ENCODE data around the gene EDARADD. TPM values are rescaled to one million over a fixed set of nuclear protein-coding genes. Genes with fewer than 3 reads are reported as not detected.

EDARADD gene
- total RNA-seq, 1 donor from 2014 or later, result 4.2 TPM

DNA sequence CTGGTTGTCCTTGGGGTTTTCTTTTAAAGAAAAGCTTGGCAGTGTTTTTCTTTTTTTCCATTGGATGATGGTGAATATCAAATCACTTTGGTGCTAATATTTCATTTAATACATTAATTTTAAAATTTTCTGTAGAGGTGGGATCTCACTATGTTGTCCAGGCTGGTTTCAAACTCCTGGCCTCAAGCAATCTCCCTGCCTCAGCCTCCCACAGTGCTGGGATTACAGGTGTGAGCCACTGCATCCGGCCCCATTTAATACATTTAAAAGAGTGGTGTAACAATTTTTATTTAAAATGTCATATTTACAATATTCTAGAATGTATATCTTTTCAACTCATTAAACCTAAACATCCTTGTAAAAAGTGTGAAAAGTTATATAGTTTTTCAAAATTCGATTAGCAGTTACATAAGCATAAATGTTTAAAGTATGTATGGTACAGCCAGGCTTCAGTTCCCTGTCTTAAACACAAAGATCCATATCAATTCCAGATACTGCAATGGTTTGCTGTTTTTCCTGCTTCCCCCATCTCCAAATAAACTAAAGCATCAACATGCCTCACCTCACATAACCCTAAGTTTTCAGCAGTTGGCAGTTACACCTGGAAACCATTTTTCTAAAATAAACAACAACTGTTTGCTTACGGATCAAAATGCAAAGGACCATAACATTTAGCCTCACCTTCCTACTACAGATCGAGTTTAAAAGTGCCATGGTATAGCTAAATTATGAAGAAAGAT lies 120.8 kb downstream of the EDARADD start:
- TF ChIP-seq, protein P1, sequence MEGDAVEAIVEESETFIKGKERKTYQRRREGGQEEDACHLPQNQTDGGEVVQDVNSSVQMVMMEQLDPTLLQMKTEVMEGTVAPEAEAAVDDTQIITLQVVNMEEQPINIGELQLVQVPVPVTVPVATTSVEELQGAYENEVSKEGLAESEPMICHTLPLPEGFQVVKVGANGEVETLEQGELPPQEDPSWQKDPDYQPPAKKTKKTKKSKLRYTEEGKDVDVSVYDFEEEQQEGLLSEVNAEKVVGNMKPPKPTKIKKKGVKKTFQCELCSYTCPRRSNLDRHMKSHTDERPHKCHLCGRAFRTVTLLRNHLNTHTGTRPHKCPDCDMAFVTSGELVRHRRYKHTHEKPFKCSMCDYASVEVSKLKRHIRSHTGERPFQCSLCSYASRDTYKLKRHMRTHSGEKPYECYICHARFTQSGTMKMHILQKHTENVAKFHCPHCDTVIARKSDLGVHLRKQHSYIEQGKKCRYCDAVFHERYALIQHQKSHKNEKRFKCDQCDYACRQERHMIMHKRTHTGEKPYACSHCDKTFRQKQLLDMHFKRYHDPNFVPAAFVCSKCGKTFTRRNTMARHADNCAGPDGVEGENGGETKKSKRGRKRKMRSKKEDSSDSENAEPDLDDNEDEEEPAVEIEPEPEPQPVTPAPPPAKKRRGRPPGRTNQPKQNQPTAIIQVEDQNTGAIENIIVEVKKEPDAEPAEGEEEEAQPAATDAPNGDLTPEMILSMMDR (IDR thresholded peaks at IDR 0.05; ENCODE audit: insufficient read depth, low read length, poor library complexity, severe bottlenecking), result no peak
- H3K4me3 ChIP-seq (ENCODE audit: low read depth, low read length), result no peak overlapping the region
- no peak for DNase-seq (ENCODE audit: low read depth)

DNA sequence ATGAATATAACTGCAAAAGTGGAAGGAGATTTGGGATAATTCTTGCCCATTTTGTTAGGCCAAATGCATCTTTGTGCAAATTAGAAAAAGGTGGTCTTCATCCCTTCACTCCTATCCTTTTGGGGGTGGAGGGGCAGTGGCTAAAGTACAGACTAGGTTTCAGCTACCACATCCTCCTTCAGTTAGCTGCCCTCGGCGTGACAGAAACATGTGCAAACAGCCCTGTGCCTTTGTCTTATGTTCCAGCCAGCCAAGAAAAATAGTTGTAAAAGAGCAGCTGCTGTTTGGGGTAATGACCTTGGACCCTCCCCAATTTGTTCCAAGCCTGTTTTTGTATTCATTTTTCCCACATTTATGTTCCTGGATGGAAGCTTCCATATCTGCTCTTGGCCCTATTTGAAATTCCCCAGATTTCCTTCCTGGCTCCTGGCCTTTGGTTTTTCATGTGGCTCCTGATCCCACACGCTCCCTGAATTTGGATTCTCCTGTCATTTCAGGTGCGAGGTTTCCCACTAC lies 121.4 kb downstream of the EDARADD start:
- TF ChIP-seq, protein P1 (IDR thresholded peaks at IDR 0.05; ENCODE audit: insufficient read depth, low read length, poor library complexity, severe bottlenecking), result no peak
- no peak for DNase-seq (ENCODE audit: low read depth)
- no peaks in the 10 kb centered on the region for H3K36me3 ChIP-seq (ENCODE audit: control insufficient read depth, insufficient read depth, low read length)
- no peak overlapping the region for H3K4me3 ChIP-seq (ENCODE audit: low read depth, low read length)
- H3K27me3 ChIP-seq (ENCODE audit: control insufficient read depth, insufficient read depth, low read length), result no peaks in the 10 kb centered on the region

More for the DNA sequence above, 120.8 kb downstream of the EDARADD start:
- no peaks in the 10 kb centered on the region for H3K36me3 ChIP-seq (ENCODE audit: control insufficient read depth, insufficient read depth, low read length)
- H3K27me3 ChIP-seq (ENCODE audit: control insufficient read depth, insufficient read depth, low read length), result no peaks in the 10 kb centered on the region

DNA sequence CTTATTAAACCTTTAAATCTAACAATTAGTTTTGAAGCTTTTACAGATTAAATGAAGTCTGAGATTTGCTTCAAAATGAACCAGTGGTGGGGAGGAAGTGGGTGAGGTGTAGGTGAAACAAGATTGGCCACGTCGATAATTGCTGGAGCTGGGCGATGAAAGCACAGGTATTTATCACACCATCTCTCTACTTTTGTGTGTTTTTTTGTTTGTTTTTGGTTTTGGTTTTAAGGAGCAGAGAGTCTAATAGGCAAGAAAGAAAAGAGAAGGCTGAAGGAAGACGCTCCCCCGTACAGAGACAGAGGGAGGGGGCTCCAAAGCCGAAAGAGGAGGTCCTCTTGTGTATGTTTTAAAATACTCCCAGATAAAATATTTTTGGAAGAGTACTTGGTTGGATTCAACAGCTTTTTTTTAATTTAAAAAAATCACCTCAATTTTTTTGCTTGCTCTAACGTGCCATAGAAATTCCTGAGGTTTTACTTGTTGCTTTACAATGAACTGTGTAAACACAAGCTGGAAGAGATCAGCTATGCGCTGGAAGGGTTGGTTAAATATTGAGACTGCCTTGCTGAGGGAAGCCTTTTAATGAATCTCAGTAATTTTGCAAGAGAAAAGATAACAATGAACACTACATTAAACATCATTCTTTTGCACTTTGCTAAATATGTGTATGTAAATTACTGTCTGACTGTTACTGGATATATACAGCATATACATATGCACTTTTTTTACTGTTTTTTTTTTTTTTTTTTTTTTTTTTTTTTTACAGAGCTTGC lies 123.0 kb downstream of the EDARADD start:
- no peak overlapping the region for H3K4me3 ChIP-seq (ENCODE audit: low read depth, low read length)

GRCh38 chr1:236518322-236518721 lies 124.2 kb downstream of the EDARADD start:
- DNase-seq (ENCODE audit: low read depth), result no peak
- Histone ChIP-seq H3K4me3 (ENCODE audit: low read depth, low read length) (no peak overlapping the region), H3K27me3 (ENCODE audit: control insufficient read depth, insufficient read depth, low read length) (no peaks in the 10 kb centered on the region), H3K36me3 (ENCODE audit: control insufficient read depth, insufficient read depth, low read length) (no peaks in the 10 kb centered on the region)
- TF ChIP-seq, protein P1 (IDR thresholded peaks at IDR 0.05; ENCODE audit: insufficient read depth, low read length, poor library complexity, severe bottlenecking), result no peak

More for the DNA sequence above, 123.0 kb downstream of the EDARADD start:
- TF ChIP-seq, protein P1 (IDR thresholded peaks at IDR 0.05; ENCODE audit: insufficient read depth, low read length, poor library complexity, severe bottlenecking), result no peak
- H3K36me3 ChIP-seq (ENCODE audit: control insufficient read depth, insufficient read depth, low read length), result no peaks in the 10 kb centered on the region
- no peaks in the 10 kb centered on the region for H3K27me3 ChIP-seq (ENCODE audit: control insufficient read depth, insufficient read depth, low read length)
- DNase-seq (ENCODE audit: low read depth), result no peak

DNA sequence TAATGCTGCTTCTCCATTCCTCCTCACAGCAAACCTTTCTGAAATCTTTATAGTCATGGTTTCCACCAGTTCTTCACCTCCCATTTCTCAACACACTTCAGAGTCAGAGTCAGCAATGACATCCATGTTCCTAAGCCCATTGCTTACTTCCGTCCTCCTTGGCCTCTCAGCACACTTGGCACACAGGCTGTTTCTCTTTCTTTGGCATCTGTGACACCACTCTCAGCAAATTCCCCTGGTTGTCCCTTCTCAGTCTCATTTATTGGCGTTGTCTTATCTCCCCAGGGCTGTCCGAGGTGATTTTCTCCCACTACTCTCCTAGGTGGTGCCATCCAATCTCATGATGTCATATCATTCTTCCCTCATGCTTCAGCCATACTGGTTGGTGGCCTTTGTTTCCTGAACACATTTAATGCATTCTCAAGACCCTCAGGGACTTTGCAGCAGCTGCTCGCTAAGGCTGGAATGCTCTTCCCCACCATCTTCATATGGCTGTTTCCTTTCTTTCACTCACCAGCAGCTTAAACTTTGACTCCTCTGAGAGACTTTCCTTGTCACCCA lies 126.4 kb downstream of the EDARADD start:
- Histone ChIP-seq H3K27me3 (ENCODE audit: control insufficient read depth, insufficient read depth, low read length) (no peaks in the 10 kb centered on the region), H3K36me3 (ENCODE audit: control insufficient read depth, insufficient read depth, low read length) (no peaks in the 10 kb centered on the region), H3K4me3 (ENCODE audit: low read depth, low read length) (no peak overlapping the region)
- TF ChIP-seq, protein P1 (IDR thresholded peaks at IDR 0.05; ENCODE audit: insufficient read depth, low read length, poor library complexity, severe bottlenecking), result no peak
- DNase-seq (ENCODE audit: low read depth), result no peak

All from kidney epithelial cell (primary cell).